Measurements from ENCODE around the gene FBXO28.

The FBXO28 gene

DNA sequence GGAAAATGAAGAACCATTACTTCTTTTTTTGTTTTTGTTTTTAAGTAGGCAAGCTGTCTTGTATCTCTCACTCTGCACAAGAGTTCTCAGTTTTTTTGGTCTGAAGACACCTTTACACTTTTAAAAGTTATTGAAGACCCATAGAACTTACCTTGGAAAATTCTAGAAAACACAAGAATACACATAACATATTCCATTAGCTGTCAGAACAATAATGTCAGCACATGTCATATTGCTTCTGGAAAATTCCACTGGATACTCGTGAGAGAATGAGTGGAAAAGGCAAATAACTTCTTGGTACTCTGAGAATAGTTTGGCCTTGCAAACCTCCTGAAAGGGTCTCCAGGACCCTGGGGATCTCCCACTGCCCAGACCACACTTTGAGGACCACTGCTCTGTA, 4.8 kb downstream of the FBXO28 start:
- Histone ChIP-seq H3K4me3 (no peak overlapping the region), H3K36me3 (ENCODE audit: insufficient read depth, low read length) (peaks cover 11% of the 10 kb centered on the region; the same call in 1 of the 2 replicates), H3K27ac (no peak overlapping the region), H3K9ac (ENCODE audit: insufficient read length) (no peak overlapping the region), H3K9me3 (ENCODE audit: low read depth, low read length) (no peaks in the 10 kb centered on the region)
- DNase-seq (ENCODE audit: low read depth, low spot score) = no peak
- TF ChIP-seq FOXP2 (optimal IDR thresholded peaks at IDR 0.05; ENCODE audit: control extremely low read depth, extremely low read length, insufficient read depth) (no peak), POLR2AphosphoS5 (IDR thresholded peaks at IDR 0.05; ENCODE audit: borderline replicate concordance, low read depth, low read length) (no peak), EZH2 (IDR thresholded peaks at IDR 0.05) (no peak)

GRCh38 chr1:224123136-224123535, 9.2 kb downstream of the FBXO28 start:
- Histone ChIP-seq H3K27ac (no peak overlapping the region), H3K4me3 (no peak overlapping the region), H3K36me3 (ENCODE audit: insufficient read depth, low read length) (peaks cover 16% of the 10 kb centered on the region), H3K9ac (ENCODE audit: insufficient read length) (no peak overlapping the region), H3K9me3 (ENCODE audit: low read depth, low read length) (no peaks in the 10 kb centered on the region)
- DNase-seq (ENCODE audit: low read depth, low spot score) = no peak
- TF ChIP-seq EZH2 (IDR thresholded peaks at IDR 0.05) (no peak), FOXP2 (optimal IDR thresholded peaks at IDR 0.05; ENCODE audit: control extremely low read depth, extremely low read length, insufficient read depth) (no peak), POLR2AphosphoS5 (IDR thresholded peaks at IDR 0.05; ENCODE audit: borderline replicate concordance, low read depth, low read length) (no peak)

DNA sequence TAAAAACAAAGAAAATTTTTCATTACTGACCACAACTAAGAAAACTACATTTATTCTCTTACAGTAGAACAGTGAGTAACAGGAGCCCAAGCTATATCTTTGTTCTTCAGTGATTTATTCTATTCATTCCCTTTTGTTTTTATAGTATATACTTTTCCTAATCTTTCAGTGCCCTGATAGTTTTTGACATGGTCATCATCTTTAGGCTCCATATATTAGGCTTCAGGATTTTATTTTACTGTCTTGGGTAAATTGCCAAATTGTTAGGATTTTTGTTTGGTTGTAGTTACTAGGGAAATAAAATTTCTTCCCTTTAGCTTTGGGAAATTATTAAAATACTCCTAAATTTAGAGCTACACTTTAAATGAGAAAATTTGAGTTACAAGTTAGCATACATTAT, 10.3 kb downstream of the FBXO28 start:
- Histone ChIP-seq H3K36me3 (ENCODE audit: insufficient read depth, low read length) (peaks cover 18% of the 10 kb centered on the region), H3K9ac (ENCODE audit: insufficient read length) (no peak overlapping the region), H3K9me3 (ENCODE audit: low read depth, low read length) (no peaks in the 10 kb centered on the region), H3K27ac (peak overlapping the region; percentile 78; the same call in 1 of the 2 replicates), H3K4me3 (no peak overlapping the region)
- TF ChIP-seq EZH2 (IDR thresholded peaks at IDR 0.05) (no peak), POLR2AphosphoS5 (IDR thresholded peaks at IDR 0.05; ENCODE audit: borderline replicate concordance, low read depth, low read length) (no peak), FOXP2 (optimal IDR thresholded peaks at IDR 0.05; ENCODE audit: control extremely low read depth, extremely low read length, insufficient read depth) (no peak)
- no peak for DNase-seq (ENCODE audit: low read depth, low spot score)

DNA sequence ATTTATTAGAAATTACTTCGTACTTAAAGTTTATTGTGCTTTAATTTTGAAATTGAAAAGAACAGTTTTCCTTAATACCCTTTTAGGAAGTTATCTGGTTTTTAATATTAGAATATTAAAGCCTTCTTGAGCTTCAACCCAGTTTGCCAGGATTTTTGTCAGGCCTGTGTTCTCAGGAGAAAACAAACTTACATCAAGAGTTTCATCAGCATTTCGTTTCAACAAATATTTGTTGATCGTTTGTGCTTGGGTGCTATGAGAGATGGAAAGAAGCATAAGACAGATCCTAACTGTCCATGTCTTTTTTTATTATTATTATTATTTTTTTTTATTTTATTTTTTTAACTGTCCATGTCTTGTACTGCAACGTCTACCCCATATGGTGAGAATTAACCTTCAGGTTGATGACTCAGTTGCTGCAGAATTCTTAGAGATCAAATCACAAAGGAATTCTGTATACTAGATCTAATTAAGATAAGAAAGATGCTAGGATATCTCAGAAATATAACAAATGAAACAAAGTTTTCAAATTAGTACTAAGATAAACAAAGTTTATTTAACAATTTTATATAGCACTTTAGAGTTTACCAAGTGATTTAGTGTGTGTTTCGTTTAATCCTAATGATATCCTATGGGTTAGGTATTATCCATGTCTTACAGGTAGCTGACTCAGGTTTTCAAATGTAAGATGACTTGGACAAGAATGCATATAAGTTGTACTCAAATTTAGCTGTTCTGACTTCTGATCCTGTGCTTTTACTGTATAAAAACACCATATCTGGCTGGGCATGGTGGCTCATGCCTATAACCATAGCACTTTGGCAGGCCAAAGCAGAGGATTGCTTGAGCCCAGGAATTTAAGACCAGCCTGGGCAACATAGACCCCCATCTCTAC, 14.3 kb downstream of the FBXO28 start:
- DNase-seq (ENCODE audit: low read depth, low spot score) = no peak
- Histone ChIP-seq H3K9ac (ENCODE audit: insufficient read length) (no peak overlapping the region), H3K36me3 (ENCODE audit: insufficient read depth, low read length) (peaks cover 49% of the 10 kb centered on the region), H3K27ac (no peak overlapping the region), H3K4me3 (no peak overlapping the region), H3K9me3 (ENCODE audit: low read depth, low read length) (peaks cover 10% of the 10 kb centered on the region)
- TF ChIP-seq EZH2 (IDR thresholded peaks at IDR 0.05) = no peak
- no peak for TF ChIP-seq POLR2AphosphoS5 (IDR thresholded peaks at IDR 0.05; ENCODE audit: borderline replicate concordance, low read depth, low read length)
- no peak for TF ChIP-seq FOXP2 (optimal IDR thresholded peaks at IDR 0.05; ENCODE audit: control extremely low read depth, extremely low read length, insufficient read depth)

DNA sequence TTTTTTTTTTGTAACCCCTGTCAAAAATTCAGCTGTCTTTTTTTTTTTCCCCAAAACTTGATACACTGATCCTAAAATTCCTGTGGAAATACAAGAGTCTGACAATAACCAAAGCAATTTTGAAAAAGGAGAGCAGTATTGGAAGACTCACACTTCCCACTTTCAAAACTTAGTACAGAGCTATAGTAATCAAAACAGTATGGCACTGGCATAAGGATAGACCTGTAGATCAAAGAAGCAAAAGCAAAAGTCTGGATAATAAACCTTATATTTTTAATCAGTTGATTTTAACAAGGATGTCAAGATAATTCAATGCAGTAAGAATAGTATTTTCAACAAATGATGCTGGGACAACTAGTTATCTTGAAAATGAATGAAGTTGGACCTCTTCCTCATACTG, 17.3 kb downstream of the FBXO28 start:
- DNase-seq (ENCODE audit: low read depth, low spot score) = no peak
- no peak for TF ChIP-seq EZH2 (IDR thresholded peaks at IDR 0.05)
- no peak for TF ChIP-seq FOXP2 (optimal IDR thresholded peaks at IDR 0.05; ENCODE audit: control extremely low read depth, extremely low read length, insufficient read depth)
- no peak for TF ChIP-seq POLR2AphosphoS5 (IDR thresholded peaks at IDR 0.05; ENCODE audit: borderline replicate concordance, low read depth, low read length)
- no peak overlapping the region for H3K9ac ChIP-seq (ENCODE audit: insufficient read length)
- H3K9me3 ChIP-seq (ENCODE audit: low read depth, low read length) = peaks cover 10% of the 10 kb centered on the region
- H3K36me3 ChIP-seq (ENCODE audit: insufficient read depth, low read length) = peaks cover 69% of the 10 kb centered on the region
- no peak overlapping the region for H3K4me3 ChIP-seq
- no peak overlapping the region for H3K27ac ChIP-seq

DNA sequence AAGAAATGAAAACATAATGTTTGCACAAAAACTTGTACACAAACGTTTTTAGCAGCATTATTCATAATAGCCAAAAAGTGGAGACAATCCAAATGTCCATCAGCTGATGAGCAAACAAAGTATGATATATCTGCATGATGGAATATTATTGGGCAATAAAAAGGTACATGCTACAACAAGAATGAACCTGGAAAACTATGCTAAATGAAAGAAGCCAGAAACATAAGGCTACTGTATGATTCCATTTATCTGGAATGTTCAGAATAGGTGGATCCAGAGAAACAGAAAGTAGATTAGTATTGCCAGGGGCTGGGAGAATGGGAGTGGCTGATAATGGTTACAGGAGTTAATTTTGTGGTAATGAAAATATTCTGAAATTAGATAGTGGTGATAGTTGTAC, 19.0 kb downstream of the FBXO28 start:
- TF ChIP-seq FOXP2 (optimal IDR thresholded peaks at IDR 0.05; ENCODE audit: control extremely low read depth, extremely low read length, insufficient read depth) = no peak
- no peak for DNase-seq (ENCODE audit: low read depth, low spot score)
- peaks cover 65% of the 10 kb centered on the region for H3K36me3 ChIP-seq (ENCODE audit: insufficient read depth, low read length)
- H3K9me3 ChIP-seq (ENCODE audit: low read depth, low read length) = peaks cover 10% of the 10 kb centered on the region
- H3K27ac ChIP-seq = no peak overlapping the region
- no peak overlapping the region for H3K4me3 ChIP-seq
- no peak overlapping the region for H3K9ac ChIP-seq (ENCODE audit: insufficient read length)

DNA sequence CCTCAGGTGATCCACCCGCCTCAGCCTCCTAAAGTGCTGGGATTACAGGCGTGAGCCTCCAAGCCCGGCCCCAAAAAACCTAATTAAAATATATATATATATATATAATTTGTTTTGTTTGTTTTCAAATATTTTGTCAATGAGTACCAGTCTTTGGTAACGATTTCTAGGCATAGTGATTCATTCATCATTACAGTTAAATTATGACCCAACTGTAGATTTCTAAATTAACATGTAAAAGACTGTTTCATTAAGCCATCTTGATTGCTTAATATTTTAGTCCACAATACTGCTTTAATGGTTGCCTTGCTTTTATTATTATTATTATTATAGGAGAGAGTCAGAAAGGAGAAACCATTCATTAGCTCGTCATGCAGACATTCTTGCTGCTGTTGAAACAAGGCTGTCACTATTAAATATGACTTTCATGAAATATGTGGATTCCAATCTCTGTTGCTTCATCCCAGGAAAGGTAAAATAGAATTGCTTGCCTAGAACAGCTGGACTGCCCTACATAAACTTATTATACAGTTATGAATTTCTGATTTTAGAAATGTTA, 19.9 kb downstream of the FBXO28 start:
- DNase-seq (ENCODE audit: low read depth, low spot score) = no peak
- H3K9ac ChIP-seq (ENCODE audit: insufficient read length) = no peak overlapping the region
- no peak overlapping the region for H3K27ac ChIP-seq
- H3K9me3 ChIP-seq (ENCODE audit: low read depth, low read length) = peaks cover 10% of the 10 kb centered on the region
- H3K36me3 ChIP-seq (ENCODE audit: insufficient read depth, low read length) = peaks cover 65% of the 10 kb centered on the region
- TF ChIP-seq POLR2AphosphoS5 (IDR thresholded peaks at IDR 0.05; ENCODE audit: borderline replicate concordance, low read depth, low read length) (no peak), EZH2 (IDR thresholded peaks at IDR 0.05) (no peak)
- H3K4me3 ChIP-seq = no peak overlapping the region

GRCh38 chr1:224137518-224137917, 23.6 kb downstream of the FBXO28 start:
- H3K27ac ChIP-seq = no peak overlapping the region
- no peak overlapping the region for H3K4me3 ChIP-seq
- no peak for DNase-seq (ENCODE audit: low read depth, low spot score)
- H3K36me3 ChIP-seq (ENCODE audit: insufficient read depth, low read length) = peaks cover 48% of the 10 kb centered on the region
- H3K9me3 ChIP-seq (ENCODE audit: low read depth, low read length) = no peaks in the 10 kb centered on the region
- H3K9ac ChIP-seq (ENCODE audit: insufficient read length) = no peak overlapping the region
- TF ChIP-seq EZH2 (IDR thresholded peaks at IDR 0.05) (no peak), POLR2AphosphoS5 (IDR thresholded peaks at IDR 0.05; ENCODE audit: borderline replicate concordance, low read depth, low read length) (no peak), FOXP2 (optimal IDR thresholded peaks at IDR 0.05; ENCODE audit: control extremely low read depth, extremely low read length, insufficient read depth) (no peak)

All from SK-N-MC (cell line).